NOMO-1 treated with dmso at 0.1 percent for 144 hours (cell line): Measurements from ENCODE around the gene NUF2.

Source experiments
- DNase-seq: peaks from one replicate; lab custom pipeline; 2025; ENCODE audit not compliant: unreplicated experiment; lab: John Stamatoyannopoulos, UW

The NUF2 gene

DNA sequence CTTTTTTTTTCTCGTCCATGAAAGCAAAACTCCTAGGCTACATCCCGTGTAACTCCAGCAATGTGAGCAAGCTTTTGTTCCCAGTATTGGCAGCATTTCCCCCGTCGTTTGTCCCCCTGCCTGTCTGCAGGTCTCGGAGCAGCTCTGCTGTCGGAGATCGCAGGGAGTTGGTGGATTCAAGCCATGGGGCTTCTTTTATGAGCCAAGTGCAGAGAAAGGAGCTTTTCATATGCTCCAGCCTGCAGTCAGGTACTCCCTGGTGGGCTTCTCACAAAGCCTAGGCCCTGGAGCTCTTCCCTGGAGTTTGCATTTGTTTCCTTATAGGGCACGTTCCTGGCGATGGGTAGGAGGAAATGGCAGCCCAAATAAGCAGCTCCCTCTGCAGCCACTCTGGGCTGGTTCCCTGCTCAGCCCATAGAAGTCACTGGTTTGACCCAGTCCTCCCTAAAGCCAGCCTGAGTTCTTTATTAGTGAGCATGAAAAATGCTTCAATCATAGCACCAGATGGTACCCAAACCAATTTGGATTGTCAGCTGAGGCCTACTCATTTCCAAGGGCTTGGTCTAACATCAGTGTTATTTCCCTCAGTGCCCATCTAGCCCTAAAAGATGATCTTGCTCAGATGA, 78.3 kb downstream of the NUF2 start:
- DNase-seq = no peak

DNA sequence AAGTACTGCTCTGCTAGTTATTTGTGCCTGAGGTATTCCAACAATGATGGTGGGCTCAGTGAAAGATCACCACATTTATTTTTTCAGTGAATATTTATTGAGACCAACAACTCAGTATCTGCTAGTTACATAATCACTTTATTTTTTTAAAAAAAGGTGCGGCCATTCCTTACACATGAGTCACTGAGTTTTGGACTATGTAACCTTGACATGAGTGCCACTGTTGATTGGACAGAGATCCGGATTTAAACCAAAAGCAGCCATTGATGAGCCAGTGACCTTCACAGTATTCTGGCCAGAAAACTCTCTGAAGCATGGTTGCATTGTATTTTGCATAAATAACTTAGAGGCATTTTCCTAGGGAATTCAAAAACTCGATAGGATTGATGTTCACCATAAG, 79.5 kb downstream of the NUF2 start:
- DNase-seq = no peak
